Astrocyte (in vitro differentiated cells and primary cell): ENCODE measurements around the gene EPHB4. TPM values are rescaled to one million over a fixed set of nuclear protein-coding genes. Genes with fewer than 3 reads are reported as not detected.
"Not testable (repeated sequence)": the region's sequence is repeated elsewhere in the genome, so short reads cannot be mapped to it uniquely, and the experiment has no call there.

ENCODE experiments used
- DNase-seq: peaks from one replicate; pipeline ENCODE4 v3.0.0-alpha.2; 2010; ENCODE audit warnings: low read depth
- FAIRE-seq: peaks from 2 replicates; lab custom pipeline; 2011; peaks lifted over from hg19 to GRCh38; lab: Jason Lieb, UNC
- H2AFZ ChIP-seq: 2 replicates; pipeline ENCODE4 v1.6.0; 2012; ENCODE audit warnings: low read depth, low read length, inconsistent platforms
- H3K27ac ChIP-seq: 2 replicates; pipeline ENCODE4 v1.5.1; 2011; ENCODE audit warnings: low read depth, low read length, inconsistent platforms
- H3K27me3 ChIP-seq: 2 replicates; pipeline ENCODE4 v1.6.0; 2011; ENCODE audit warnings: low read length, inconsistent platforms; ENCODE audit not compliant: insufficient read depth
- H3K36me3 ChIP-seq: 2 replicates; pipeline ENCODE4 v1.5.1; 2011; ENCODE audit warnings: low read length, inconsistent platforms; ENCODE audit not compliant: insufficient read depth
- H3K4me1 ChIP-seq: 2 replicates; pipeline ENCODE4 v1.5.1; 2011; ENCODE audit warnings: low read length, inconsistent platforms; ENCODE audit not compliant: insufficient read depth
- H3K4me2 ChIP-seq: 2 replicates; pipeline ENCODE4 v1.6.0; 2012; ENCODE audit warnings: low read length, inconsistent platforms
- H3K4me3 ChIP-seq: 2 replicates; pipeline ENCODE4 v1.5.1; 2011; ENCODE audit warnings: low read depth, mild to moderate bottlenecking, low read length, inconsistent platforms; ENCODE audit not compliant: insufficient read depth
- H3K79me2 ChIP-seq: 2 replicates; pipeline ENCODE4 v1.6.0; 2012; ENCODE audit warnings: mild to moderate bottlenecking, low read length, inconsistent platforms; ENCODE audit not compliant: insufficient read depth
- H3K9ac ChIP-seq: 2 replicates; pipeline ENCODE4 v1.6.0; 2012; ENCODE audit warnings: mild to moderate bottlenecking, low read length, inconsistent platforms
- H3K9me3 ChIP-seq: 2 replicates; pipeline ENCODE4 v1.5.1; 2012; ENCODE audit warnings: low read depth, mild to moderate bottlenecking, low read length, inconsistent platforms; ENCODE audit not compliant: insufficient read depth
- H4K20me1 ChIP-seq: 2 replicates; pipeline ENCODE4 v1.6.0; 2012; ENCODE audit warnings: low read length, inconsistent platforms; ENCODE audit not compliant: insufficient read depth
- H3K27ac Mint-ChIP-seq: one replicate; pipeline ENCODE4 v1.8.0; 2021; ENCODE audit warnings: mild to moderate bottlenecking, mixed read lengths; ENCODE audit not compliant: unreplicated experiment
- H3K27me3 Mint-ChIP-seq: one replicate; pipeline ENCODE4 v1.8.0; 2021; ENCODE audit warnings: low read depth, mixed read lengths; ENCODE audit not compliant: unreplicated experiment
- H3K36me3 Mint-ChIP-seq: one replicate; pipeline ENCODE4 v1.8.0; 2021; ENCODE audit warnings: low read depth, mixed read lengths; ENCODE audit not compliant: unreplicated experiment
- H3K4me1 Mint-ChIP-seq: one replicate; pipeline ENCODE4 v1.8.0; 2021; ENCODE audit warnings: low read depth, mixed read lengths; ENCODE audit not compliant: unreplicated experiment
- H3K4me3 Mint-ChIP-seq: one replicate; pipeline ENCODE4 v1.8.0; 2021; ENCODE audit warnings: mild to moderate bottlenecking, moderate library complexity, mixed read lengths; ENCODE audit not compliant: unreplicated experiment
- H3K9me3 Mint-ChIP-seq: one replicate; pipeline ENCODE4 v1.8.0; 2021; ENCODE audit warnings: mild to moderate bottlenecking, mixed read lengths; ENCODE audit not compliant: unreplicated experiment
- CTCF ChIP-seq: IDR thresholded peaks from 2 replicates; pipeline ENCODE4 v1.5.1; 2011; ENCODE audit warnings: low read depth, mild to moderate bottlenecking, inconsistent platforms, low read length, moderate library complexity; ENCODE audit not compliant: insufficient read depth
- EZH2 ChIP-seq: IDR thresholded peaks from 2 replicates; pipeline ENCODE4 v1.6.1; 2012; ENCODE audit warnings: mild to moderate bottlenecking, low read length, inconsistent platforms; ENCODE audit not compliant: insufficient read depth
- total RNA-seq: library from RNA; stranded (reverse); gene quantifications from 2 replicates; pipeline ENCODE4 v1.2.1, GENCODE V29; 2021

The EPHB4 gene
- total RNA-seq, 1 donor from 2014 or later = 73.6 TPM

- peaks cover 20% of the 10 kb centered on the region for H4K20me1 ChIP-seq
- H2AFZ ChIP-seq = no peak overlapping the region
- DNase-seq = no peak
- H3K27me3 Mint-ChIP-seq = no peaks in the 10 kb centered on the region
- H3K4me1 Mint-ChIP-seq = peaks cover 6% of the 10 kb centered on the region
- peaks cover 8% of the 10 kb centered on the region for H3K36me3 Mint-ChIP-seq
- no peak overlapping the region for H3K4me2 ChIP-seq
- no peak overlapping the region for H3K27ac ChIP-seq
- FAIRE-seq = no peak
- no peaks in the 10 kb centered on the region for H3K27me3 ChIP-seq
- H3K4me3 ChIP-seq = no peak overlapping the region
- H3K9me3 Mint-ChIP-seq = no peaks in the 10 kb centered on the region
- no peaks in the 10 kb centered on the region for H3K9me3 ChIP-seq
- H3K9ac ChIP-seq = no peak overlapping the region
- H3K36me3 ChIP-seq = peaks cover 2% of the 10 kb centered on the region
- no peak overlapping the region for H3K4me3 Mint-ChIP-seq
- no peak for TF ChIP-seq EZH2
- no peak for TF ChIP-seq CTCF
- no peak overlapping the region for H3K27ac Mint-ChIP-seq
- H3K79me2 ChIP-seq = peaks cover 16% of the 10 kb centered on the region
- peaks cover 11% of the 10 kb centered on the region for H3K4me1 ChIP-seq
These were observed 28.2 kb upstream of the EPHB4 start for GRCh38 chr7:100855515-100855914.

- H3K27me3 Mint-ChIP-seq, H3K9me3 ChIP-seq, H3K4me3 Mint-ChIP-seq, H2AFZ ChIP-seq, FAIRE-seq, H3K9ac ChIP-seq, H3K27ac Mint-ChIP-seq, H3K36me3 Mint-ChIP-seq, H3K4me1 Mint-ChIP-seq, DNase-seq, H3K9me3 Mint-ChIP-seq, H3K27me3 ChIP-seq, H3K4me2 ChIP-seq, H3K4me3 ChIP-seq, H3K36me3 ChIP-seq, H3K27ac ChIP-seq: not testable (repeated sequence)
- peaks cover 20% of the 10 kb centered on the region for H4K20me1 ChIP-seq
- H3K79me2 ChIP-seq = peaks cover 16% of the 10 kb centered on the region
- H3K4me1 ChIP-seq = peaks cover 11% of the 10 kb centered on the region
These were observed 27.6 kb upstream of the EPHB4 start for GRCh38 chr7:100854899-100855298.

- no peaks in the 10 kb centered on the region for H3K9me3 Mint-ChIP-seq
- H3K27ac Mint-ChIP-seq = no peak overlapping the region
These were observed 27.0 kb upstream of the EPHB4 start for GRCh38 chr7:100854146-100854895.

More at GRCh38 chr7:100854146-100854895, 27.0 kb upstream of the EPHB4 start:
- H4K20me1 ChIP-seq = peaks cover 19% of the 10 kb centered on the region
- H3K27ac ChIP-seq = no peak overlapping the region
- H3K9ac ChIP-seq = no peak overlapping the region
- H3K27me3 ChIP-seq = no peaks in the 10 kb centered on the region
- H3K4me2 ChIP-seq = no peak overlapping the region
- H3K27me3 Mint-ChIP-seq = no peaks in the 10 kb centered on the region
- peaks cover 16% of the 10 kb centered on the region for H3K79me2 ChIP-seq
- H3K4me1 Mint-ChIP-seq = peaks cover 6% of the 10 kb centered on the region
- no peak overlapping the region for H2AFZ ChIP-seq
- no peak for TF ChIP-seq CTCF
- no peak for TF ChIP-seq EZH2
- H3K4me3 ChIP-seq = no peak overlapping the region
- no peaks in the 10 kb centered on the region for H3K9me3 ChIP-seq
- peak overlapping the region; percentile 60 for H3K4me3 Mint-ChIP-seq
- DNase-seq = no peak
- FAIRE-seq = no peak
- peaks cover 11% of the 10 kb centered on the region for H3K4me1 ChIP-seq
- H3K36me3 Mint-ChIP-seq = no peaks in the 10 kb centered on the region
- no peaks in the 10 kb centered on the region for H3K36me3 ChIP-seq
